Fibroblast of the aortic adventitia (primary cell): Measurements from ENCODE around the gene SYNE3. TPM values are rescaled to one million over a fixed set of nuclear protein-coding genes. Genes with fewer than 3 reads are reported as not detected.

Source experiments
- DNase-seq: peaks from one replicate; pipeline ENCODE4 v3.0.0-alpha.2; 2010; ENCODE audit warnings: low read depth
- H3K4me3 ChIP-seq: 2 replicates; pipeline ENCODE4 v1.5.1; 2011; ENCODE audit warnings: low read depth, mild to moderate bottlenecking, control low read depth, low read length, moderate library complexity
- total RNA-seq: library from RNA; depleted of rRNA; stranded (reverse); fragments of >200 nt; gene quantifications from 2 replicates; pipeline ENCODE4 v1.2.3, GENCODE V29; 2012; ENCODE audit warnings: low replicate concordance
- TF ChIP-seq, protein P1 (sequence below): IDR thresholded peaks from 2 replicates; pipeline ENCODE4 v1.5.1; 2011; ENCODE audit warnings: mild to moderate bottlenecking, low read length, control low read depth, inconsistent platforms; ENCODE audit not compliant: insufficient read depth

SYNE3 gene
- total RNA-seq, 1 donor, result 63.4 TPM

DNA sequence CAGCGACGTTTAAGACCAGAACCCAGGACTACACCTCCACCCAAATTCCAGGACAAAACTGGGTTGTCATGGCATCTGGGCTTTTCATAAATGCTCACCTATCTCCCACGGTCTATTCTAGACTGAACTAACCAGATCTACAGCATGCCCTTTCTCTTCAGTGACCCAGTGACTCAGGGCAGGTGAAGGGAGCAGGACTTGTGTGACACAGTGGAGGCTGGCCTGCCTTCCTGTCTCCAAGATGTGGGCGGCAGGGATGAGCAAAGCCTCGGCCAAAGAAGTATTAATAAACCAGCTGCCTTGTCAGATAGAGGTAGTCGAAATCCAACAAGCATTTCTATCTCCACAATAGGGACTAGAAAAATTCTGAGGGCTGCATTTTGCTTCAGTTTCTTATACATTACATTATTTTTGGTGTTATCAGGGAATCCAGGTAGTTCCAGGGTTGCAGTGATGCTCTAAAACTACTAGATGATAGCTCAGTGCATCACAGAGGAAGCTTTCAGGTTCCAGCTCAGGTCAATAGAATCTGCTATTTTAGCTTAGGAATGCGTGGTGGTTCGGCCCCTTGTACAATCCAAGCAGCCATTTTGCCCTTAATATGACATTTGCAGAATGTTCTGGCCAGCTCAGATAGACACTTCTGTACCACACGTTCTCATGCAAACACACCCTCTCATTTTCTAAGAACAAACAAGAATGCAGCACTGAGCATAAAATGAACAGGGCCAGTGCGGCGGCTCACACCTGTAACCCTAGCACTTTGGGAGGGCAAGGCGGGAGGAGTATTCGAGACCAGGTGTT lies 14.2 kb upstream of the SYNE3 start:
- TF ChIP-seq, protein P1, sequence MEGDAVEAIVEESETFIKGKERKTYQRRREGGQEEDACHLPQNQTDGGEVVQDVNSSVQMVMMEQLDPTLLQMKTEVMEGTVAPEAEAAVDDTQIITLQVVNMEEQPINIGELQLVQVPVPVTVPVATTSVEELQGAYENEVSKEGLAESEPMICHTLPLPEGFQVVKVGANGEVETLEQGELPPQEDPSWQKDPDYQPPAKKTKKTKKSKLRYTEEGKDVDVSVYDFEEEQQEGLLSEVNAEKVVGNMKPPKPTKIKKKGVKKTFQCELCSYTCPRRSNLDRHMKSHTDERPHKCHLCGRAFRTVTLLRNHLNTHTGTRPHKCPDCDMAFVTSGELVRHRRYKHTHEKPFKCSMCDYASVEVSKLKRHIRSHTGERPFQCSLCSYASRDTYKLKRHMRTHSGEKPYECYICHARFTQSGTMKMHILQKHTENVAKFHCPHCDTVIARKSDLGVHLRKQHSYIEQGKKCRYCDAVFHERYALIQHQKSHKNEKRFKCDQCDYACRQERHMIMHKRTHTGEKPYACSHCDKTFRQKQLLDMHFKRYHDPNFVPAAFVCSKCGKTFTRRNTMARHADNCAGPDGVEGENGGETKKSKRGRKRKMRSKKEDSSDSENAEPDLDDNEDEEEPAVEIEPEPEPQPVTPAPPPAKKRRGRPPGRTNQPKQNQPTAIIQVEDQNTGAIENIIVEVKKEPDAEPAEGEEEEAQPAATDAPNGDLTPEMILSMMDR, result no peak
- no peak for DNase-seq
- no peak overlapping the region for H3K4me3 ChIP-seq

DNA sequence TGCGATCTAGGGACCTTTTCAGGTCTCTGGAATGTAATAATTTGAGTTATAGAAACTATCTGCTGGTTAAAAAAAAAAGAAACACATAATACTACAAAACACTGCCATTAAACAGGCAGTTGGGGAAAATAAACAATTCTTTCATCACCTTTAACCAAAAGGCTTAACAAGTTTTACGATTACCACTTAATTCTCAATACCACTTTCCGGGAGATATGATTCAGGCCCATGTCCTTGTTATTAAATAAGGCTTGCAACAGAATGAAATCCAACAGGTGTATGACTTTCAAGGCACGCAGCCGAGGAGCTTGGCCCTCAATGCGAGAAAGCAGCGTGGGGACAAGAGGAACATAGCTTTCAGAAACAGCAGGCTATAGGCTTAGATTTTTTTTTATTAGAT lies 12.8 kb upstream of the SYNE3 start:
- H3K4me3 ChIP-seq, result no peak overlapping the region
- TF ChIP-seq, protein P1, result no peak
- no peak for DNase-seq

DNA sequence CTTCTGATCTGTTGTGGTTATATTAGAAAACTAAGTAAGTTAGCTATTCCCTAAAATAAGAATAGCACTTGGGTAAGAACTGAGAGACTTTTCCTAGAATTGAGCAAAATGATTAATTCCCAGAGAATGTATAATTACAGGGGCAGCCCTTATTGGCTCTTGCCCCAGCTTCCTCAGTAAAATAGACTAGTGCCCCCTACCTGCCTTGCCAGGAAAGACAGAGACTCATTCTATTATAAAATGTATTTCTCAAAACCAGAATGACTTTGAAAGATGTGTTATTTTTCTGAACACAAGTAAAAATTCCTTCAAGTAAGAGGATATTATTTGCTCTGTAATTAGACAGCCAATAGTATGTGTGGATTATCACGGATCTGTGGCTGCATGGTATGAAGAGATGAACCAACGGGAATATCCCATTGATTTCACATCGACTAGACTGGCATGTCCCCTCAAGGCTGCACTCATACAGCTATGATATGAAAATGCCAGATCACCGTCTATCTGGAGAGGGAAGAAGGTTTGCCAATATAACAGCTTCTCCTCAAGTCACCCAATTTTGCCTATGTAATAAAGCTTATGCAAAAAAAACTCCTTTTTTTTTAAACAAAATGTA lies 11.0 kb upstream of the SYNE3 start:
- TF ChIP-seq, protein P1, result peak; percentile 78
- DNase-seq, result peak; percentile 92
- H3K4me3 ChIP-seq, result peak overlapping the region; percentile 45

DNA sequence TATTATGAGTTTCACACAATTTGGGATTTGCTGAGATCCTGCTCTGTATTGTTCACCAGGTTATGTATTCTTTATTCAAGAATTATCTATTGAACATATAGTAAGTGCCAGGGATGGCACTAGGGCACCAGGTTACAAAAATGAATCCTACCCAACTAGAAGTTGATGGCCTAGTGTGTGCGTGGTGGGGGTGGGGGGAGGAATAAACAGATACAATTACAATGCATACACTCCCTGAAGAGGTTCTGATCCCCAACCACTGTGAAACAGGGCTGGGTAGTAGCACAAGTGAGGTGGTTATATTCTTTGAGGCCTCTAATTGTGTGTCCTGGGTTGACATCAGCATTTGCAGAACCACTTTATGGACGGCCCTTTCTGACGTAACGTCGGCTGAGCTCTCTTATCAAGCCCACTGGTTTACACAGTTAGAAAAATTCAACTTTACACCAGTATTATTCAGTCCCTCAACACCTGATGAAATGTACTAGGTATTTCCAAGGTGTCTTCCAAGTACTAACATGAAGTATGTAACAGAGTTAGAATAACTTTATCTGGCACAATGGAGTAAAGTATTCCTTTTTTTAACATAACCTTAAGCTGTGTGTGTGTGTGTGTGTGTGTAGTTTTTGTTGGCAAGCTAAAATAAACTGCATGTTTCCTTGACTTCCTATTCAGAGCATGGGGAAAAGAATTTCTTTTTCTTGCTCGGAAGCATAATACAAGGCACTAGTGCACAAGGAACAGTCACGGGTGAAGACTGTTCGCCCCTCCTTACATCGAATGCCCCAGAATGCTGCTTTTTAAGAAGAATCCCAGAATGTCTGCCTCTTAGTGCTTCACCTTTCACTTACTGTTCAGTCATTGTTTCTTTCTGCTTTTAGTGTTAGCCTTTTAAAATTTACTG lies 10.3 kb upstream of the SYNE3 start:
- DNase-seq, result peak; percentile 77
- TF ChIP-seq, protein P1, result no peak
- H3K4me3 ChIP-seq, result peak overlapping the region; percentile 45

DNA sequence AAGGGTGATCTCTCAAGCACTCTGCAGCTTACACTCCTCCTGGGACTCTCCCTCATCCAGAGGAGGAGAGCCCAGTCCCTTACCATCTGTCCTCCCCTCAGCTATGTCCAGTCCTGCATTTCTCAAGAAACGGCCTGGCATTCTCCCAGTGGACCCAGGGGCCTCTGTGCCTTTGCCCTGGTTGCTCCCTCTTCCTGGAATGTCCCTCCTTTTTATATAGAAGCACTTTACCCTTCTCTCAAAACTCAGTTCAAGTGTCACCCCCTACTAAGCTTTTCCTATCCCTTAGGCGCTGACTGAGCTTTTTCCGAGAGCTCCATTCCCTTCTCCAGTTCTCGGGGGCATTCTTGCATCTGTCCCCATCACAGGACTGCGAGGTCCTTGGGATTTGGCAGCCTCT lies 9.5 kb upstream of the SYNE3 start:
- TF ChIP-seq, protein P1, result no peak
- DNase-seq, result no peak
- H3K4me3 ChIP-seq, result no peak overlapping the region

DNA sequence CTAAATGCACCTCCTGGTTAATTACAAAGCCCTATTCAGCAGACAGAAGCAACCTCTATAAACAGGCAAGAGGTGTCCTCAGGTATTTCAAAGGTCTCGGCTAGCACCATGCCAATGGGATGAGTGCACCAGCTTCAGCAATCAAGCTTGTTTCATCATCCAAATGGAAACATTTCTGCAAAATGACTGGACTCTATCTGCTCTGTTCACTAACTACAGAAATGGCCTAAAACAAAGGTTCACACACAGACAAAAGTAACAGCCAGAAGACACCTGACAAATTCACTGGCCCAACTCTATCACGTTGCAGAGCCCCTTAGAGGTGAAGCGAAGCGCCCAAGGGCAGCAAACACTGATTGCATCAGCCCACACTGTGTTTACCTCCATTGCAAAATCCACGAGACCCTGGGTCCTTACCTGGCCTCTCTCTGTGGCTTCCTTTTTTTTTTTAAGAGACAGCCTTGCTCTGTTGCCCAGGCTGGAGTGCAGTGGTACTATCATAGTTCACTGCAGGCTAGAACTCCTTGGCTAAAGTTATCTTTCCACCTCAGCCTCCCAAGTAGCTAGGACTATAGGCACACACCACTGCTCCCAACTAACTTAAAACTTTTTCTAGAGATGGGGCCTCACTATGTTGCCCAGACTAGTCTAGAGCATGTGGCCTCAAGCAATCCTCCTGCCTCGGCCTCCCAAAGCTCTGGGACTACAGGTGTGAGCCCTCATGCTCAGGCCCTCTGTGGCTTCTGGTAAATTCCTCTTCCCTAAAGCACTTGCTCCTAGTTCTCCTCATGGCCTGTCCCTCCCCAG lies 8.5 kb upstream of the SYNE3 start:
- no peak overlapping the region for H3K4me3 ChIP-seq
- DNase-seq, result no peak
- TF ChIP-seq, protein P1, result no peak
